GM21526 (cell line): Measurements from ENCODE around the gene IFNAR2.
A peak's percentile ranks its signal among the peaks of the same experiment; 100 is the strongest.

Experiments used
- ATAC-seq: cut with Tn5 transposase; IDR thresholded peaks from one replicate; pipeline ENCODE4 v1.9.1; 2021; ENCODE audit warnings: moderate library complexity; ENCODE audit not compliant: unreplicated experiment, low FRiP score

Gene IFNAR2

GRCh38 chr21:33229784-33230544 lies at the start of gene IFNAR2:
Gene IFNAR2 (plus strand): TSS chr21:33229938. CDS start chr21:33241923, 11,985 bp downstream.
- peak; percentile 67 for ATAC-seq

GRCh38 chr21:33185852-33186251 lies 43.9 kb upstream of the IFNAR2 start:
- ATAC-seq, result no peak

GRCh38 chr21:33187276-33187675 lies 42.5 kb upstream of the IFNAR2 start:
- no peak for ATAC-seq

DNA sequence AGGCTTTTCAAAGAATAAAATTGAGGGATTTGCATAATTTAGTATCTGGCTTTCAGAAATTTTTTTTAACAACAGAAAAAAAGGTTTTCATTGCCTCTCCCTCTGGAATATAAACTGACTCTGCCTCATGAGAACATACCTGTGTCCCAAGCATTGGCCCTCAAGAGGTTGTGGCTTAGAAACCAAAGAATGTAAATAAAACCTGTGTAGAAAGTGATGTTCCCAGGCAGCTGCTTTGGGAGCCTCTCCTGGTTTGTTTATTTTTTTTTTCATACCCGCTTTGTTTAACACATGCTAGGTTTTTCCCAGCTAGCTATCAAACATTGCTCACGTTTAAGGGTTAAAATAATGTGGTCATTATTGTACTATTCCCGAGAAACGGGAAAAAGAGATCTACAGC lies 40.5 kb upstream of the IFNAR2 start:
- ATAC-seq, result no peak

DNA sequence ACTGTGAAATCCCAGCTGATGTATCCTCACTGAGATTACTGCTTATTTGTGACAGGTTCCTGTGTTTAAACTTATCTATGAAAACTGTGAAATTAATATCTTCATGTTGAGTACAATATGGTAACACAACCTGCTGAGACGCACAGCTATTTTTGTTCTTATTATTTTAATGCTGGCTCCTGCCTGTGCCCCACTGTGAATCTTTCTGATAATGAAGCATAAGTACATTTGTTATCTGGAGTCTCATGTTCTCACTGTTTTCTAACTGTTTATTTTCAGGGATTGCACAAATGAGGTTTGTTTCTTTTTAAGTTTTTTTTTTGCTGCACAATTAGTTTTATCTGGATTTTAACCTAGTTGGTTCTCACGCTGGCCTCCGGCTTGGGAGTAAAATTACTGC lies 39.9 kb upstream of the IFNAR2 start:
- no peak for ATAC-seq

DNA sequence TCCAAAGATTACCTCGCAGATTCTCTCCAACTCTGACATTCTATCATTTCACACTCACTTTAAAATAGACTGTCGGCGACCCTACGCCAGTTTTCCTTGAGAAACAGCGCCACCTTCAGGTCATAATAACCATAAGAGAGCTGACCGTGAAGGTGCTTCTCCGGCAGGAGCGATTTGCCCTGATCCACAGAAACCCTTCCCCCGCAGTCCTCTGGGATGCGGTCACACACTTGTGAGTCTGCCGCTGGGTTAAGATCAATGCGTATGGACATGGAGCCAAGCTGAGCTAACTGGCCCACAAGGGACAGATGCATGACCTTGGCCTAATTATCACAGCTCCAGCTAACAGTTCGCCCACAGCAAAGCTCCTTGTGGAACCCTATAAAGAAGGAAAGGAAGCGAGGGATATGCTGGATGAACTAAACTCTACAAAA lies 32.8 kb upstream of the IFNAR2 start:
- ATAC-seq, result no peak

DNA sequence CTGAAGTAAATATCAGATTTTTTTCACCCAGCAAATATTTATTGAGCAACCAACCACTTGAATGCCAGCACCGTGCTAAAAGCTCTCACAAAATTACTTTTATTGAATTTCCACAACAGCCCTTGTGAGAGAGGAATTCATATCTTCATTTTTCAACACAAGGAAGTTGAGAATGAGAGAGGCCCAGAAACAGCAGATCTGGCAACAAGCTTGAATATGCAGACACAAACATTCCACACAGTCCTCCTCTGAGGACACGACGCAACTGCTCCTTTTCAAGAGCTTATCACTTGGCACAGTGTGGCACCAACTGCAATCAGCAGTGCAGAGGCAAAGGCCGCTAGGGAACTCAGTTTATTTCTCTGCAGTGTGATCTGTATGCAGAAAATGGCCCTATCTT lies 32.2 kb upstream of the IFNAR2 start:
- no peak for ATAC-seq

- ATAC-seq, result no peak
These were observed 31.2 kb upstream of the IFNAR2 start for GRCh38 chr21:33198346-33199099.

DNA sequence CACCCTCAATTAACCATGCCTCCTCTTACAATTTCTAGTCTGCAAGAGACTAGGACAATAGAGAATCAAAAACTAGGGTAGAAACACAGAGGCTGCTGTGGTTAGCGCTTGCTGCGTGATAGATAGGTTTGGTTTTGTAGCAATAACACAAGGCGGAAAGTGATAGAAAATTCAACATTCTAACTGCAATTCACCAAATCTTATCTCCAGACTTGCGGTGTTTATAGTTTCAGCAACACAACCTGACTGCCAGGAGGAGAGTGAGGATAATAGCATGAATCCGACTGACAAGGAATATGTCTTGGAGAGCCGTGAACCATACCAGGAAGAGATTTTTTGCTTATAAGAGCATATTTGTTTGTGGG lies 30.7 kb upstream of the IFNAR2 start:
- no peak for ATAC-seq

DNA sequence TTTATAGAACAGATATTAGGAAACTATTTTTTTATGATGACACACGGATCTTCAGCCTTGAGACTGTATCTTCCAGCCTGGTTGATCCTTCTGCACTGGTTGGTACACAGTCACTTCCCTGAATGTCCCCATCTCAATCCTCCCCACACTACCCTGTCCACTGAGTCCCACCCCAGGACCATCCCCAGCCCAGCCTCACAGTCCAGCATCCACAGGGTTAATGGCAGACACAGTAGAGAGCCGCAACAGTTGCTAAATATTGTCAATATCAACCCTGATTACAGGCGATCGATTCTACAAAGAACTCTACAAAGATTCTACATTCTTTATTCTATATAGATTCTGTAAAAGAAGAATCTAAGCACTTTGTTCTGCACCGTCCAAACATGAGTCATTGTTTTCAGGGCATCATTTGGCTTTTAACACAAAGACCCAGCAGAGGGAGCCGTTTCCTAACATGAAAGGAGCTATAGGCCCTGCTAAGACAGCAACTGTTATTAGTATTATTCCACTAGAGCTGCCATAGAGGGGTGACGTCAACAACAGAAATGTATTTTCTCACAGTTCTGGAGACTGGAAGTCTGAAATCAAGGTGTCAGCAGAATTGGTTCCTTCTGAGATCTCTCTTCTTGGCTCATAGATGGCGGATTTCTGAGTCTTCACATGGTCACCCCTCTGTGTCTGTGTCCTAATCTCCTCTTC lies 30.1 kb upstream of the IFNAR2 start:
- peak; percentile 70 for ATAC-seq

DNA sequence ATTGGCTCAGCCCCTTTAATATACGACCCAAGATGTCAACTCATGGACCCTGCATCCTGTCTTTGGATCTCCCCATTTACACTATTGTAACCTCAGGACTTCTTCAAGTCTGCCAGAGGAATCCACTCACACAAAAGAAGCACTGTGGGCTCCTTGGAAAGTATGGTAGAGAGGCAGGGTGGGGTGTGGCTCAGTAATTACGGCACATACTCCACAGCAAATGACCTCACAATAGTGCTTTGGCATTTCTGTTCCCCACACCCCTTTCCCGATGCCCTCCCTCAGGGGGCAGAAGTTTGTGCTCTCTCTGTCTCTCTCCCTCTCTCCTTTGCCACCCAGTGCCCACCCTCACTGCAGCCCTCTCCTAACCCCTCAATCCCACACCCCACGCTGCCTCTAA lies 27.8 kb upstream of the IFNAR2 start:
- no peak for ATAC-seq

GRCh38 chr21:33202464-33203363 lies 27.0 kb upstream of the IFNAR2 start:
- no peak for ATAC-seq

DNA sequence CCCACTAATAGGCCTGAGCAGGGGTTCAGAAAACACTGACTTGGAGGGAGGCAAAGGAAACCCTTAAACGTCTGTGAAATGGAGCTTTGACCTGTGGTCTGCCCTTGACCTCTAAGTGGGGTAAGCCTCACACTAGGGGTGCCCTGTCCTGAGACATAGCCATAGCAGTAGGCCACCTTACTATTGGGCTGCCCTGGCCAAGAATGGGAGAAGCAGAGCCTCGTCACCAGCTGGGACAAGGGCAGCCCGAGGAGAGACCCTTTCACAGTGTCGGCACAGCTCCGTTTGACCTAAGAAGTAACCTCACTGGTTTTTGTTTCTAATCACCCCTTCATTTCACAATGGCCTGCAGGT lies 26.4 kb upstream of the IFNAR2 start:
- ATAC-seq, result no peak

GRCh38 chr21:33205476-33205875 lies 24.3 kb upstream of the IFNAR2 start:
- no peak for ATAC-seq

- ATAC-seq, result no peak
These were observed 22.9 kb upstream of the IFNAR2 start for GRCh38 chr21:33206771-33207281.

- ATAC-seq, result no peak
These were observed 22.1 kb upstream of the IFNAR2 start for GRCh38 chr21:33207449-33208149.

DNA sequence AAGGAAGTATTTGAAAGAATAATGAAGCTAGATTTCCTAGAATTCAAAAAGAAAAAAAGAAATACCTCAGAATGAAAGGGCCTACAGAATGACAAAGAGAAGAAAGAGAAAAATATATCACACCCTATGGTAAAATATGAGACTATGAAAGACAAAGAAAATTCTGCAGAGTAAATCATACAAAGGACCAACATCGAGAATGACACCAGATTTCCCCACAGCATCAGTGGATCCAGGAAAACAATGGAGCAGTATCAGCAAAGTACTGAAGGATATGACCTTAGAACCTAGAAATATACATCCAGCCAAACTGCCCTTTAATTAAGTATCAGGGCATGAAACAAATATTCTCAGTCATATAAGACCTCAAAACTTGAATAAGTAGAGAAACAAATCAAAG lies 21.2 kb upstream of the IFNAR2 start:
- ATAC-seq, result no peak

- no peak for ATAC-seq
These were observed 18.4 kb upstream of the IFNAR2 start for GRCh38 chr21:33211305-33211704.

- ATAC-seq, result no peak
These were observed 18.0 kb upstream of the IFNAR2 start for GRCh38 chr21:33211732-33212131.
